ENCODE measurements around the gene SKIDA1. TPM values are rescaled to one million over a fixed set of nuclear protein-coding genes. Genes with fewer than 3 reads are reported as not detected.
A peak's percentile ranks its signal among the peaks of the same experiment; 100 is the strongest.

Gene SKIDA1
- total RNA-seq, 1 experiment from 2014 or later = 0.56 TPM

DNA sequence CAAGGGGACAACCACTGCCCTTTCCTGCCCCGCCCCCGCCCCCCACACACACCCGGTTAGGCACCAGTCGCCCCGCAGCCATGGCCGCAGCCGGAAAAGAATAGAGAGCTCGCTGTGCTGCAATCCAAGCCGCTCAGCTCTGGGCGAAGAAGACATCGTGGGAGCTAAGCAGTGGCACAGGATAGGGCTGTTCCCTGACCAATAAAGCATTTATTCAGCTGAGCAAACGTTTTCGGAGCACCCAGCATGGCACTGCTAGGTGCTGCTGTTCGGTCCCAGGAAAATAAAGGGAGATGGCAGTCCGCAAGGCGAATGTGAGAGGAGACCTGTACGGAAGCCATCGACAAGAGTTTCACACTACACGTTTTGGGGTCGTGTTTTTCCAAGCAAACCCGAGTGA, 18.3 kb downstream of the SKIDA1 start:
- DNase-seq (ENCODE audit: unreplicated experiment) = no peak
- TF ChIP-seq, protein P1, sequence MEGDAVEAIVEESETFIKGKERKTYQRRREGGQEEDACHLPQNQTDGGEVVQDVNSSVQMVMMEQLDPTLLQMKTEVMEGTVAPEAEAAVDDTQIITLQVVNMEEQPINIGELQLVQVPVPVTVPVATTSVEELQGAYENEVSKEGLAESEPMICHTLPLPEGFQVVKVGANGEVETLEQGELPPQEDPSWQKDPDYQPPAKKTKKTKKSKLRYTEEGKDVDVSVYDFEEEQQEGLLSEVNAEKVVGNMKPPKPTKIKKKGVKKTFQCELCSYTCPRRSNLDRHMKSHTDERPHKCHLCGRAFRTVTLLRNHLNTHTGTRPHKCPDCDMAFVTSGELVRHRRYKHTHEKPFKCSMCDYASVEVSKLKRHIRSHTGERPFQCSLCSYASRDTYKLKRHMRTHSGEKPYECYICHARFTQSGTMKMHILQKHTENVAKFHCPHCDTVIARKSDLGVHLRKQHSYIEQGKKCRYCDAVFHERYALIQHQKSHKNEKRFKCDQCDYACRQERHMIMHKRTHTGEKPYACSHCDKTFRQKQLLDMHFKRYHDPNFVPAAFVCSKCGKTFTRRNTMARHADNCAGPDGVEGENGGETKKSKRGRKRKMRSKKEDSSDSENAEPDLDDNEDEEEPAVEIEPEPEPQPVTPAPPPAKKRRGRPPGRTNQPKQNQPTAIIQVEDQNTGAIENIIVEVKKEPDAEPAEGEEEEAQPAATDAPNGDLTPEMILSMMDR (IDR thresholded peaks at IDR 0.05; ENCODE audit: unreplicated experiment) = no peak
- CTCF ChIA-PET = interaction anchor here (0.9 kb wide), 1 partner anchor 9 kb away, joined by 4 read pairs; no protein-coding TSS in a partner anchor
- Mint-ChIP-seq H3K9me3 (ENCODE audit: unreplicated experiment) (no peaks in the 10 kb centered on the region), H3K36me3 (ENCODE audit: insufficient read depth, unreplicated experiment) (no peaks in the 10 kb centered on the region), H3K4me1 (ENCODE audit: insufficient read depth, unreplicated experiment) (peaks cover 6% of the 10 kb centered on the region), H3K4me3 (ENCODE audit: unreplicated experiment) (no peak overlapping the region), H3K27ac (ENCODE audit: low read depth, unreplicated experiment) (no peak overlapping the region), H3K27me3 (ENCODE audit: insufficient read depth, unreplicated experiment) (no peaks in the 10 kb centered on the region)
- intact Hi-C loops (cut with micrococcal nuclease) = no loop called here
- POLR2A ChIA-PET = interaction anchor here (1.4 to 1.8 kb wide), 2 partner anchors 9 to 26 kb away, joined by 5 to 6 read pairs; no protein-coding TSS in a partner anchor
- no TSS peak for BruUV-seq (replicated peaks)

GRCh38 chr10:21506351-21506750, 19.1 kb downstream of the SKIDA1 start:
- no peaks in the 10 kb centered on the region for H3K9me3 Mint-ChIP-seq (ENCODE audit: unreplicated experiment)
- no peaks in the 10 kb centered on the region for H3K36me3 Mint-ChIP-seq (ENCODE audit: insufficient read depth, unreplicated experiment)
- no peak for DNase-seq (ENCODE audit: unreplicated experiment)
- POLR2A ChIA-PET = interaction anchor here (0.7 to 1.8 kb wide), 3 partner anchors 10 to 97 kb away, joined by 3 to 6 read pairs (median 5); no protein-coding TSS in a partner anchor
- intact Hi-C loops (cut with micrococcal nuclease) = no loop called here
- H3K4me3 Mint-ChIP-seq (ENCODE audit: unreplicated experiment) = no peak overlapping the region
- BruUV-seq (replicated peaks) = no TSS peak
- peaks cover 6% of the 10 kb centered on the region for H3K4me1 Mint-ChIP-seq (ENCODE audit: insufficient read depth, unreplicated experiment)
- TF ChIP-seq, protein P1 (IDR thresholded peaks at IDR 0.05; ENCODE audit: unreplicated experiment) = no peak
- CTCF ChIA-PET = interaction anchor here (0.5 to 1.2 kb wide), 4 partner anchors 10 to 1507 kb away, joined by 3 read pairs; no protein-coding TSS in a partner anchor
- H3K27me3 Mint-ChIP-seq (ENCODE audit: insufficient read depth, unreplicated experiment) = no peaks in the 10 kb centered on the region
- H3K27ac Mint-ChIP-seq (ENCODE audit: low read depth, unreplicated experiment) = no peak overlapping the region

DNA sequence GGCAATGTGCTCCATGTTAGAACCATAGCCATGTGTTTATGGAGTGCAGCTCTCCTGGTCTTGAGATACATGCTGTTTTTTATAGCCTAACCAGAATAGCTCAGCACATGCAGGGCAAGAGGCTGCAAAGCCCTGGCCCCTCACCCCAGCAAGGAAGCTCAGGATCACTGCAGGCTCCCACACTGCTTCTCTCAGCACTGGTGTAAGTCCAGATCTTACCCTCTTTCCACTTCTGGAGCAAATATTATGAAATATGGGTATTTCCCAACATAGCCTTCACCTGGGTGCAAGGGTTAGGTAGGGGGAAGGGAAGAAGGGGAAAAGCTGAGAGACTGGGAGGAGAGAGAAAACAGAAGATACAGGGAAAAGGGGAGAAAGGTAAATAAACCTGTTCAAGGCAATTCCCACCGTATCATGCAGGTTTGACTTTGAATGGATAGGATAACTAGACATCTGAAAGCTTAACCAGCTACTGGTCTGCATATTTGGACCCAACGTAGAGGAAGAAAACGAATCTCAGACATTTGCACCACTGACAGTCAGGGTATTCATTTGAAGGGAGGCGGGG, 19.7 kb downstream of the SKIDA1 start:
- H3K4me1 Mint-ChIP-seq (ENCODE audit: insufficient read depth, unreplicated experiment) = peaks cover 6% of the 10 kb centered on the region
- H3K36me3 Mint-ChIP-seq (ENCODE audit: insufficient read depth, unreplicated experiment) = no peaks in the 10 kb centered on the region
- BruUV-seq (replicated peaks) = no TSS peak
- ChIA-PET CTCF (interaction anchor here (0.5 to 1.2 kb wide), 5 partner anchors 9 to 1508 kb away, joined by 3 read pairs; no protein-coding TSS in a partner anchor), POLR2A (interaction anchor here (0.6 to 1.8 kb wide), 3 partner anchors 11 to 27 kb away, joined by 3 to 6 read pairs (median 5); no protein-coding TSS in a partner anchor)
- H3K9me3 Mint-ChIP-seq (ENCODE audit: unreplicated experiment) = no peaks in the 10 kb centered on the region
- intact Hi-C loops (cut with micrococcal nuclease) = no loop called here
- H3K27me3 Mint-ChIP-seq (ENCODE audit: insufficient read depth, unreplicated experiment) = no peaks in the 10 kb centered on the region
- TF ChIP-seq, protein P1 (IDR thresholded peaks at IDR 0.05; ENCODE audit: unreplicated experiment) = no peak
- H3K4me3 Mint-ChIP-seq (ENCODE audit: unreplicated experiment) = no peak overlapping the region
- peak; percentile 19 for DNase-seq (ENCODE audit: unreplicated experiment)
- no peak overlapping the region for H3K27ac Mint-ChIP-seq (ENCODE audit: low read depth, unreplicated experiment)

- DNase-seq (ENCODE audit: unreplicated experiment) = no peak
- Mint-ChIP-seq H3K36me3 (ENCODE audit: insufficient read depth, unreplicated experiment) (no peaks in the 10 kb centered on the region), H3K27me3 (ENCODE audit: insufficient read depth, unreplicated experiment) (peaks cover 11% of the 10 kb centered on the region), H3K4me3 (ENCODE audit: unreplicated experiment) (no peak overlapping the region), H3K27ac (ENCODE audit: low read depth, unreplicated experiment) (no peak overlapping the region), H3K9me3 (ENCODE audit: unreplicated experiment) (no peaks in the 10 kb centered on the region), H3K4me1 (ENCODE audit: insufficient read depth, unreplicated experiment) (peaks cover 6% of the 10 kb centered on the region)
- TF ChIP-seq, protein P1 (IDR thresholded peaks at IDR 0.05; ENCODE audit: unreplicated experiment) = no peak
- BruUV-seq (replicated peaks) = no TSS peak
- CTCF ChIA-PET = no interaction called here
- intact Hi-C loops (cut with micrococcal nuclease) = no loop called here
- POLR2A ChIA-PET = interaction anchor here (0.6 to 1.1 kb wide), 2 partner anchors 13 to 104 kb away, joined by 3 read pairs; no protein-coding TSS in a partner anchor
Measured at GRCh38 chr10:21503542-21503941, 21.9 kb downstream of the SKIDA1 start.

Data from MCF 10A (cell line).